ENCODE results near the gene LAMP1. TPM values are rescaled to one million over a fixed set of nuclear protein-coding genes. Genes with fewer than 3 reads are reported as not detected.

LAMP1 gene
- total RNA-seq, 3 donors from 2014 or later (not counting 1 experiment from before 2014, with no cell fraction given), result 137 to 168 (median 159) TPM

- intact Hi-C loops (cut with micrococcal nuclease), result no loop called here
- no peak for TF ChIP-seq CTCF (IDR thresholded peaks at IDR 0.05)
- Mint-ChIP-seq H3K9me3 (no peaks in the 10 kb centered on the region), H3K36me3 (peaks cover 8% of the 10 kb centered on the region), H3K27ac (peak overlapping the region in 1 of 2 donors; percentile 38), H3K4me3 (no peak overlapping the region), H3K4me1 (peaks cover 3% of the 10 kb centered on the region in 2 donors), H3K27me3 (ENCODE audit: low read depth in 2 of 2) (no peaks in the 10 kb centered on the region)
- H3K36me3 ChIP-seq (ENCODE audit: control insufficient read depth, insufficient read depth, low read length), result peaks cover 41% of the 10 kb centered on the region
- WGBS (ENCODE audit: insufficient coverage), result 96% methylated on average over 5 of the region's 7 CpGs
- no peaks in the 10 kb centered on the region for H3K9me3 ChIP-seq (ENCODE audit: control insufficient read depth, insufficient read depth, low read length)
- H3K27me3 ChIP-seq (ENCODE audit: control insufficient read depth, insufficient read depth, low read length), result no peaks in the 10 kb centered on the region
- no peak overlapping the region for H3K27ac ChIP-seq (ENCODE audit: low read length)
- ATAC-seq, result no peak
- no peak for DNase-seq
- H3K4me3 ChIP-seq (ENCODE audit: low read length), result no peak overlapping the region
- H3K4me1 ChIP-seq (ENCODE audit: control insufficient read depth, insufficient read depth, low read length), result peaks cover 7% of the 10 kb centered on the region
Measured at GRCh38 chr13:113323869-113324268, 26.8 kb downstream of the LAMP1 start.

- Histone ChIP-seq H3K4me3 (ENCODE audit: low read length) (no peak overlapping the region), H3K9me3 (ENCODE audit: control insufficient read depth, insufficient read depth, low read length) (no peaks in the 10 kb centered on the region), H3K36me3 (ENCODE audit: control insufficient read depth, insufficient read depth, low read length) (peaks cover 36% of the 10 kb centered on the region), H3K4me1 (ENCODE audit: control insufficient read depth, insufficient read depth, low read length) (peaks cover 7% of the 10 kb centered on the region), H3K27me3 (ENCODE audit: control insufficient read depth, insufficient read depth, low read length) (no peaks in the 10 kb centered on the region), H3K27ac (ENCODE audit: low read length) (no peak overlapping the region)
- ATAC-seq (no peak), DNase-seq (no peak)
- 95% methylated on average over 12 of the region's 12 CpGs for WGBS (ENCODE audit: insufficient coverage)
- no peak overlapping the region for H3K4me3 Mint-ChIP-seq
- H3K4me1 Mint-ChIP-seq, result peaks cover 4 to 5% of the 10 kb centered on the region in 2 donors
- H3K27ac Mint-ChIP-seq, result peak overlapping the region in 1 of 2 donors; percentile 38
- no peak for TF ChIP-seq CTCF (IDR thresholded peaks at IDR 0.05)
- H3K36me3 Mint-ChIP-seq, result peaks cover 8% of the 10 kb centered on the region
- H3K27me3 Mint-ChIP-seq (ENCODE audit: low read depth in 2 of 2), result no peaks in the 10 kb centered on the region
- no peaks in the 10 kb centered on the region for H3K9me3 Mint-ChIP-seq
- intact Hi-C loops (cut with micrococcal nuclease), result no loop called here
Measured at GRCh38 chr13:113324398-113324797, 27.4 kb downstream of the LAMP1 start.

GRCh38 chr13:113325779-113326178 is 28.7 kb downstream of the LAMP1 start:
- Mint-ChIP-seq H3K9me3 (no peaks in the 10 kb centered on the region), H3K27ac (no peak overlapping the region), H3K36me3 (peaks cover 7% of the 10 kb centered on the region), H3K4me1 (peaks cover 4 to 5% of the 10 kb centered on the region in 2 donors), H3K4me3 (no peak overlapping the region), H3K27me3 (ENCODE audit: low read depth in 2 of 2) (no peaks in the 10 kb centered on the region)
- Histone ChIP-seq H3K27ac (ENCODE audit: low read length) (no peak overlapping the region), H3K4me3 (ENCODE audit: low read length) (no peak overlapping the region), H3K9me3 (ENCODE audit: control insufficient read depth, insufficient read depth, low read length) (no peaks in the 10 kb centered on the region), H3K4me1 (ENCODE audit: control insufficient read depth, insufficient read depth, low read length) (peaks cover 7% of the 10 kb centered on the region), H3K27me3 (ENCODE audit: control insufficient read depth, insufficient read depth, low read length) (no peaks in the 10 kb centered on the region), H3K36me3 (ENCODE audit: control insufficient read depth, insufficient read depth, low read length) (peaks cover 22% of the 10 kb centered on the region)
- WGBS (ENCODE audit: insufficient coverage), result 97% methylated on average over 21 of the region's 23 CpGs
- intact Hi-C loops (cut with micrococcal nuclease), result no loop called here
- TF ChIP-seq CTCF (IDR thresholded peaks at IDR 0.05), result no peak
- ATAC-seq (peak in 1 of 3 donors; percentile 20), DNase-seq (no peak)

- Mint-ChIP-seq H3K27me3 (ENCODE audit: low read depth in 2 of 2) (no peaks in the 10 kb centered on the region), H3K27ac (no peak overlapping the region), H3K4me1 (peaks cover 4 to 5% of the 10 kb centered on the region in 2 donors), H3K4me3 (no peak overlapping the region), H3K9me3 (no peaks in the 10 kb centered on the region), H3K36me3 (no peaks in the 10 kb centered on the region)
- DNase-seq (no peak), ATAC-seq (no peak)
- H3K27ac ChIP-seq (ENCODE audit: low read length), result no peak overlapping the region
- H3K27me3 ChIP-seq (ENCODE audit: control insufficient read depth, insufficient read depth, low read length), result no peaks in the 10 kb centered on the region
- H3K36me3 ChIP-seq (ENCODE audit: control insufficient read depth, insufficient read depth, low read length), result peaks cover 7% of the 10 kb centered on the region
- no peak for TF ChIP-seq CTCF (IDR thresholded peaks at IDR 0.05)
- 83% methylated on average over 13 of the region's 13 CpGs for WGBS (ENCODE audit: insufficient coverage)
- H3K9me3 ChIP-seq (ENCODE audit: control insufficient read depth, insufficient read depth, low read length), result no peaks in the 10 kb centered on the region
- intact Hi-C loops (cut with micrococcal nuclease), result no loop called here
- H3K4me1 ChIP-seq (ENCODE audit: control insufficient read depth, insufficient read depth, low read length), result peaks cover 7% of the 10 kb centered on the region
- H3K4me3 ChIP-seq (ENCODE audit: low read length), result no peak overlapping the region
Measured at GRCh38 chr13:113327391-113327765, 30.3 kb downstream of the LAMP1 start.

Data from natural killer cell (primary cell).